ENCODE data around the gene KLHL21.

Gene KLHL21

DNA sequence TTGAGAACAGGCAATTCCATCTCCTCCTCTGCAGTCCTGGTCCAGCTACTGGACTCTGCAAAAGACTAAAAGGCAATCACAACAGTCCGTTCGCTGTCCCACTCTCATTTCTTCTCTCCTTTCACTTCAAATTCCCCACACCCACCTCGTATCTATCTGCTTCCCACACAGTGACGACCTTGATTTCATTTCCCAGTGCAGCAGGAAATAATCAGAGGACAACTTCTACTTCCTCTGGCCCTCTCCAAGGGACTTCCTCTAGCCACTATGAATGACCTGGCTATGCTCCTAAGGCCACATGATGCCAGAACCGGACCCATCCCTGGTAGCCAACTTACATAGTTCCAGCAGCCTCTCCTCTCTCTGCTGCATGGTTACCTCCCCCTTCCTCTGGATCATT, 56.3 kb downstream of the KLHL21 start:
- no peak for DNase-seq

DNA sequence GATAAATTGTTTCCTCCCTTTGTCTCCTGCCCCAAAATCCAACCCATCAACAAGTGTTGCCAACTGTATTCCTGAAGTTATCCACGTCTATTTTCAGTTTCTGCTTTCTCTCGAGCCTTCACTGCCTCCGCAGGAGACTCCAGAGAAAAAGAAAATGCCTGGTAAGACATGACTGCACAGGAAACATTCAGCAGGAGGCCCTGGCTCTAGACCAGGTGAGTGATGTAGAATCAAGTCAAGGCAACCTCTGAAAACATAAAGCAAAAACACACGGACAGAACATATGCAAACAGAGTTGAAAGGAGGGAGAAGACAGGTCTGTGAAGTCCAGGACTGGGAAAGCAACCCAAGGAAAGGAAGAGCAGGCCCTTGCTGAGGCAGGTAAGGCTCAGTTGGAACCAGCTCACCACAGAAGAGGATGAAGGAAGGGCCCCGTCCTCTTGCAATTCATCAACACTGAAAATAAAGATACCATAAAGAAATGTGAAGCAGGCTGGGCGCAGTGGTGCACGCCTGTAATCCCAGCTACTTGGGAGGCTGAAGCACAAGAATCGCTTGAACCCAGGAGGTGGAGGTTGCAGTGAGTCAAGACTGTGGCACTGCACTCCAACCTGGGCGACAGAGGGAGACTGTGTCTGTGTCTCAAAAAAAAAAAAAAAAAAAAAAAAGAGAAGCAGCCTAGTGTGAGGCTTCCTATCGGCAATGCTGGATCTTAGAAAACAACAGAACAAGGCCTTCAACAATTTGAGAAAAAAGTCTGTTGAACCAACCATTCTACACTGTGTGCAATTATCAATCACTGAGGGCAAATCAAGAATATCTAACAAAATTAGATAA, 57.2 kb downstream of the KLHL21 start:
- DNase-seq = no peak

DNA sequence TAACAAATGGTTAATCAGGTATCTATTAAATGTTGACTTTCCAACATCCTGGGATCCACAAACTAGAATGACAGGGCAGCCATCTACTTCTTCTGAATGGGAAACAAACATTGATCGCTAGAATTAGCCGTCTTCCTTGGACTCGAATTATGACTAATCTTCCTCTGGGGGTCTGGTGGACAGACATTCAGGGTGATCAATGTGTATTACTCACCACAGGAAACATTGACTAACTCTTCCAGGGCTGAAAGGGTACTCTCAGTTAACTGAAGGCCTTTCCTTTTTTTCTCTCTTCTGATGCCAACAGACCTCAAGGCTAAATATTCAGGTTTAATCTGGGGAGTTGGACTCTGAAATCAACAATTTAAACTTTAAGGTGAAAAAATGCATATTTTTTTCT, 57.8 kb downstream of the KLHL21 start:
- no peak for DNase-seq

Data from NCI-H187 treated with DMSO at 0.1 percent for 48 hours (cell line).